ENCODE results near the gene PLXNA1. TPM values are rescaled to one million over a fixed set of nuclear protein-coding genes. Genes with fewer than 3 reads are reported as not detected.

Gene PLXNA1
- total and polyA plus RNA-seq, 4 donors: 0.92 to 8.3 (median 4.4) TPM

DNA sequence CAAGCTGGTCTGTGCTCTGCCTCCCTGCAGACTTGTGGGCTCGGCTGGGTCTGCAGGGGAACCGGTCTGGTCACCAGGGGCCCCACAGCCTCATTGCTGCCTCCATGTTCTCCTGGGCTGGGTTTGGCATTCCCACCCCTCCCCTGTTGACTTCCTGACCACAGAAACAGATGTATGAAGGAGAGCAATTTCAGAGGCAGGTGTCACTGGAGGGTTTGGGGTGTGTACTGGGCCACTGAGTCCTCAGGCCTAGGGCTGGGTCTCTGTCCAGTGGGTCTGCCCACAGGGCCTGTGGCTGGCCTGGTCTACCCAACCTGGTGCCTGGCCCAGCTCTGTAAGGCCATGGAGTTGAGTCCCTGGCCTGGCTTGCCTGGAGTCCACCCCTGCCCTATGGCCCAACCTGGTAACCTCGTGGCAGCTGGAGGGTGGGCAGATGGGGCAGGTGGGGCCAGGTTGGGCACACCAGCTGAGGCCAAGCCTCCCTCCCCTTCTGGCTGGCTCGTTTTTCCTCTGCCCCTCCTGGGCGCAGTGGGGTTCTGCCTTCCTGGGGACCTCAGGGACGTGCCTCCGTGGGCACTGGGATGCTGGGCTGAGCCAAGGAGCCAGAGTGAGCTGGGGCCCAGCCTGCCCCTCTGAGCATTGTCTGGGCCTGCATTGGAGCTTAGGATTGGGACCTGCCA, 20.8 kb downstream of the PLXNA1 start (continued):
- no peak for TF ChIP-seq FOXA1 (IDR thresholded peaks at IDR 0.05)
- no peak for TF ChIP-seq FOXA2 (IDR thresholded peaks at IDR 0.05)
- no peak for TF ChIP-seq EGR1 (IDR thresholded peaks at IDR 0.05; ENCODE audit: low read depth in 2 of 2)

DNA sequence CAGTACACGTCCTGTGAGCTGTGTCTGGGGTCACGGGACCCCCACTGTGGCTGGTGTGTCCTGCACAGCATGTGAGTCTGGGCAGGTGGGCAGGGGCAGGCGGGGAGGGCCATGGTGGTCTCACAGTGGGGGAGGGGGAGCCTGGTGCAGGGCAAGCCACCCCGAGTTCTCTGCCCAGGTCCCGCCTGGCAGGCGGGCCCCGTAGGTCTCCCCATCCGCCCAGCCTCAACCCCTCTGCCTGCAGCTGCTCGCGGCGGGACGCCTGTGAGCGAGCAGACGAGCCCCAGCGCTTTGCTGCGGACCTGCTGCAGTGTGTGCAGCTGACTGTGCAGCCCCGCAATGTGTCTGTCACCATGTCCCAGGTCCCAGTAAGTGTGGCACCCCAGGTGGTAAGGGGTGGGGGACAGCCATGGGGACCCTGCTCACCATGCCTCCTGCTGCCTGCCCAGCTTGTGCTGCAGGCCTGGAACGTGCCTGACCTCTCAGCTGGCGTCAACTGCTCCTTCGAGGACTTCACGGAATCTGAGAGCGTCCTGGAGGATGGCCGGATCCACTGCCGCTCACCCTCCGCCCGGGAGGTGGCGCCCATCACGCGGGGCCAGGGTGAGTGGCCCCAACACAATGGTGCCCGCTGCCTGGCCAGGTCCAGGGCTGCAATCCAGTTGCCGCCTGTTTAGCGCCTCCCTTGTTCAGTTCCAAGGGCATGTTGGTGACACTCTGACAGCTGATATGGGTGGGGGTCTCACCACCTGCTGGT, 21.9 kb downstream of the PLXNA1 start:
- Histone ChIP-seq H3K36me3 (ENCODE audit: control insufficient read depth in 4 of 4, insufficient read depth in 3 of 4, low read depth in 1 of 4, low read length in 3 of 4) (peaks cover 0 to 3% (median 0%) of the 10 kb centered on the region in 4 donors), H3K27me3 (ENCODE audit: control insufficient read depth in 4 of 4, insufficient read depth in 4 of 4, low read length in 3 of 4) (no peaks in the 10 kb centered on the region), H3K27ac (ENCODE audit: low read depth in 1 of 2, low read length in 2 of 2) (no peak overlapping the region), H3K4me3 (ENCODE audit: low read depth in 1 of 3, low read length in 3 of 3) (no peak overlapping the region), H3K9ac (ENCODE audit: low read depth in 1 of 2, low read length in 2 of 2) (no peak overlapping the region), H3K4me1 (ENCODE audit: control insufficient read depth in 4 of 4, insufficient read depth in 4 of 4, low read length in 3 of 4) (peaks cover 0 to 5% (median 0%) of the 10 kb centered on the region in 4 donors), H3K9me3 (ENCODE audit: control insufficient read depth in 4 of 4, low read length in 3 of 4) (no peaks in the 10 kb centered on the region)
- TF ChIP-seq, protein P1, sequence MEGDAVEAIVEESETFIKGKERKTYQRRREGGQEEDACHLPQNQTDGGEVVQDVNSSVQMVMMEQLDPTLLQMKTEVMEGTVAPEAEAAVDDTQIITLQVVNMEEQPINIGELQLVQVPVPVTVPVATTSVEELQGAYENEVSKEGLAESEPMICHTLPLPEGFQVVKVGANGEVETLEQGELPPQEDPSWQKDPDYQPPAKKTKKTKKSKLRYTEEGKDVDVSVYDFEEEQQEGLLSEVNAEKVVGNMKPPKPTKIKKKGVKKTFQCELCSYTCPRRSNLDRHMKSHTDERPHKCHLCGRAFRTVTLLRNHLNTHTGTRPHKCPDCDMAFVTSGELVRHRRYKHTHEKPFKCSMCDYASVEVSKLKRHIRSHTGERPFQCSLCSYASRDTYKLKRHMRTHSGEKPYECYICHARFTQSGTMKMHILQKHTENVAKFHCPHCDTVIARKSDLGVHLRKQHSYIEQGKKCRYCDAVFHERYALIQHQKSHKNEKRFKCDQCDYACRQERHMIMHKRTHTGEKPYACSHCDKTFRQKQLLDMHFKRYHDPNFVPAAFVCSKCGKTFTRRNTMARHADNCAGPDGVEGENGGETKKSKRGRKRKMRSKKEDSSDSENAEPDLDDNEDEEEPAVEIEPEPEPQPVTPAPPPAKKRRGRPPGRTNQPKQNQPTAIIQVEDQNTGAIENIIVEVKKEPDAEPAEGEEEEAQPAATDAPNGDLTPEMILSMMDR (IDR thresholded peaks at IDR 0.05; ENCODE audit: low read depth, low read length, missing input control): no peak
- TF ChIP-seq HNF4G (IDR thresholded peaks at IDR 0.05): no peak
- no peak for TF ChIP-seq YY1 (IDR thresholded peaks at IDR 0.05)
- TF ChIP-seq EGR1 (IDR thresholded peaks at IDR 0.05; ENCODE audit: low read depth in 2 of 2): no peak
- TF ChIP-seq, protein P2, sequence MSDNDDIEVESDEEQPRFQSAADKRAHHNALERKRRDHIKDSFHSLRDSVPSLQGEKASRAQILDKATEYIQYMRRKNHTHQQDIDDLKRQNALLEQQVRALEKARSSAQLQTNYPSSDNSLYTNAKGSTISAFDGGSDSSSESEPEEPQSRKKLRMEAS (IDR thresholded peaks at IDR 0.05): no peak
- TF ChIP-seq, protein P3, sequence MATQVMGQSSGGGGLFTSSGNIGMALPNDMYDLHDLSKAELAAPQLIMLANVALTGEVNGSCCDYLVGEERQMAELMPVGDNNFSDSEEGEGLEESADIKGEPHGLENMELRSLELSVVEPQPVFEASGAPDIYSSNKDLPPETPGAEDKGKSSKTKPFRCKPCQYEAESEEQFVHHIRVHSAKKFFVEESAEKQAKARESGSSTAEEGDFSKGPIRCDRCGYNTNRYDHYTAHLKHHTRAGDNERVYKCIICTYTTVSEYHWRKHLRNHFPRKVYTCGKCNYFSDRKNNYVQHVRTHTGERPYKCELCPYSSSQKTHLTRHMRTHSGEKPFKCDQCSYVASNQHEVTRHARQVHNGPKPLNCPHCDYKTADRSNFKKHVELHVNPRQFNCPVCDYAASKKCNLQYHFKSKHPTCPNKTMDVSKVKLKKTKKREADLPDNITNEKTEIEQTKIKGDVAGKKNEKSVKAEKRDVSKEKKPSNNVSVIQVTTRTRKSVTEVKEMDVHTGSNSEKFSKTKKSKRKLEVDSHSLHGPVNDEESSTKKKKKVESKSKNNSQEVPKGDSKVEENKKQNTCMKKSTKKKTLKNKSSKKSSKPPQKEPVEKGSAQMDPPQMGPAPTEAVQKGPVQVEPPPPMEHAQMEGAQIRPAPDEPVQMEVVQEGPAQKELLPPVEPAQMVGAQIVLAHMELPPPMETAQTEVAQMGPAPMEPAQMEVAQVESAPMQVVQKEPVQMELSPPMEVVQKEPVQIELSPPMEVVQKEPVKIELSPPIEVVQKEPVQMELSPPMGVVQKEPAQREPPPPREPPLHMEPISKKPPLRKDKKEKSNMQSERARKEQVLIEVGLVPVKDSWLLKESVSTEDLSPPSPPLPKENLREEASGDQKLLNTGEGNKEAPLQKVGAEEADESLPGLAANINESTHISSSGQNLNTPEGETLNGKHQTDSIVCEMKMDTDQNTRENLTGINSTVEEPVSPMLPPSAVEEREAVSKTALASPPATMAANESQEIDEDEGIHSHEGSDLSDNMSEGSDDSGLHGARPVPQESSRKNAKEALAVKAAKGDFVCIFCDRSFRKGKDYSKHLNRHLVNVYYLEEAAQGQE (IDR thresholded peaks at IDR 0.05): no peak
- TF ChIP-seq RXRA (IDR thresholded peaks at IDR 0.05): no peak
- TF ChIP-seq, protein P4, sequence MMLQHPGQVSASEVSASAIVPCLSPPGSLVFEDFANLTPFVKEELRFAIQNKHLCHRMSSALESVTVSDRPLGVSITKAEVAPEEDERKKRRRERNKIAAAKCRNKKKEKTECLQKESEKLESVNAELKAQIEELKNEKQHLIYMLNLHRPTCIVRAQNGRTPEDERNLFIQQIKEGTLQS (IDR thresholded peaks at IDR 0.05): no peak
- no peak for TF ChIP-seq RAD21 (IDR thresholded peaks at IDR 0.05)
- no peak for TF ChIP-seq JUND (IDR thresholded peaks at IDR 0.05)
- no peak for TF ChIP-seq SP1 (IDR thresholded peaks at IDR 0.05)
- TF ChIP-seq TAF1 (conservative IDR thresholded peaks at IDR 0.05): no peak
- TF ChIP-seq NR2F2 (IDR thresholded peaks at IDR 0.05): no peak
- no peak for TF ChIP-seq FOXA1 (IDR thresholded peaks at IDR 0.05)
- TF ChIP-seq HNF4A (conservative IDR thresholded peaks at IDR 0.05): no peak
- TF ChIP-seq, protein P5, sequence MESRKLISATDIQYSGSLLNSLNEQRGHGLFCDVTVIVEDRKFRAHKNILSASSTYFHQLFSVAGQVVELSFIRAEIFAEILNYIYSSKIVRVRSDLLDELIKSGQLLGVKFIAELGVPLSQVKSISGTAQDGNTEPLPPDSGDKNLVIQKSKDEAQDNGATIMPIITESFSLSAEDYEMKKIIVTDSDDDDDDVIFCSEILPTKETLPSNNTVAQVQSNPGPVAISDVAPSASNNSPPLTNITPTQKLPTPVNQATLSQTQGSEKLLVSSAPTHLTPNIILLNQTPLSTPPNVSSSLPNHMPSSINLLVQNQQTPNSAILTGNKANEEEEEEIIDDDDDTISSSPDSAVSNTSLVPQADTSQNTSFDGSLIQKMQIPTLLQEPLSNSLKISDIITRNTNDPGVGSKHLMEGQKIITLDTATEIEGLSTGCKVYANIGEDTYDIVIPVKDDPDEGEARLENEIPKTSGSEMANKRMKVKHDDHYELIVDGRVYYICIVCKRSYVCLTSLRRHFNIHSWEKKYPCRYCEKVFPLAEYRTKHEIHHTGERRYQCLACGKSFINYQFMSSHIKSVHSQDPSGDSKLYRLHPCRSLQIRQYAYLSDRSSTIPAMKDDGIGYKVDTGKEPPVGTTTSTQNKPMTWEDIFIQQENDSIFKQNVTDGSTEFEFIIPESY (IDR thresholded peaks at IDR 0.05): no peak
- no peak for TF ChIP-seq FOXA2 (IDR thresholded peaks at IDR 0.05)
- TF ChIP-seq GABPA (IDR thresholded peaks at IDR 0.05 in 1 of 2, conservative IDR thresholded peaks at IDR 0.05 in 1 of 2): no peak
- whole genome bisulfite sequencing: 95% methylated on average over 32 of the region's 32 CpGs
- DNase-seq (ENCODE audit: low spot score): no peak
